HG03558 (cell line): Measurements from ENCODE around the gene UBE2J1.
A peak's percentile ranks its signal among the peaks of the same experiment; 100 is the strongest.
"Not testable (repeated sequence)": the region's sequence is repeated elsewhere in the genome, so short reads cannot be mapped to it uniquely, and the experiment has no call there.

Experiments
- ATAC-seq: cut with Tn5 transposase; IDR thresholded peaks from one replicate; pipeline ENCODE4 v1.9.1; 2021; ENCODE audit warnings: moderate number of reproducible peaks; ENCODE audit not compliant: unreplicated experiment; ENCODE audit errors: extremely low read depth

Gene UBE2J1

GRCh38 chr6:89323511-89323971 is 29.0 kb downstream of the UBE2J1 start:
- no peak for ATAC-seq

- no peak for ATAC-seq
Observed at GRCh38 chr6:89321131-89321970, 31.2 kb downstream of the UBE2J1 start.

GRCh38 chr6:89320012-89320559 is 32.4 kb downstream of the UBE2J1 start:
- ATAC-seq = no peak

- no peak for ATAC-seq
Observed at GRCh38 chr6:89317067-89317466, 35.5 kb downstream of the UBE2J1 start.

- ATAC-seq = no peak
Observed at GRCh38 chr6:89315249-89315885, 37.2 kb downstream of the UBE2J1 start, which contains the start of gene GABRR2. TSS of gene GABRR2 (minus strand) at chr6:89315299. CDS start at chr6:89315165, 134 bp downstream.

GRCh38 chr6:89314692-89315091 is 37.8 kb downstream of the UBE2J1 start:
- no peak for ATAC-seq

- ATAC-seq = no peak
Observed at GRCh38 chr6:89313006-89313405, 39.5 kb downstream of the UBE2J1 start.

GRCh38 chr6:89311853-89312531 is 40.5 kb downstream of the UBE2J1 start:
- no peak for ATAC-seq

GRCh38 chr6:89311530-89311852 is 41.0 kb downstream of the UBE2J1 start:
- no peak for ATAC-seq

- no peak for ATAC-seq
Observed at GRCh38 chr6:89310929-89311328, 41.6 kb downstream of the UBE2J1 start.

GRCh38 chr6:89308525-89309395 is 43.8 kb downstream of the UBE2J1 start:
- no peak for ATAC-seq

- not testable (repeated sequence) for ATAC-seq
Observed at GRCh38 chr6:89304517-89304916, 48.0 kb downstream of the UBE2J1 start.

GRCh38 chr6:89302936-89303335 is 49.6 kb downstream of the UBE2J1 start:
- no peak for ATAC-seq

GRCh38 chr6:89302195-89302770 is 50.2 kb downstream of the UBE2J1 start:
- ATAC-seq = no peak

- no peak for ATAC-seq
Observed at GRCh38 chr6:89301586-89302194, 50.8 kb downstream of the UBE2J1 start.

GRCh38 chr6:89299466-89299850 is 53.1 kb downstream of the UBE2J1 start:
- ATAC-seq = no peak

- ATAC-seq = no peak
Observed at GRCh38 chr6:89298680-89299465, 53.6 kb downstream of the UBE2J1 start.

GRCh38 chr6:89297695-89298351 is 54.7 kb downstream of the UBE2J1 start:
- peak; percentile 93 for ATAC-seq
